Stimulated activated CD8-positive, alpha-beta memory T cell treated with anti-CD3 and anti-CD28 coated beads, Interleukin-12 subunit alpha, Interleukin-12 subunit beta, amount 100 ng/mL, for 4 hours (primary cell): ENCODE measurements around the gene SPATS1.
"Not testable (repeated sequence)": the region's sequence is repeated elsewhere in the genome, so short reads cannot be mapped to it uniquely, and the experiment has no call there.

ENCODE experiments used
- DNase-seq: peaks from one replicate; pipeline ENCODE4 v3.0.0-alpha.2; 2020; ENCODE audit warnings: low read depth

SPATS1 gene

DNA sequence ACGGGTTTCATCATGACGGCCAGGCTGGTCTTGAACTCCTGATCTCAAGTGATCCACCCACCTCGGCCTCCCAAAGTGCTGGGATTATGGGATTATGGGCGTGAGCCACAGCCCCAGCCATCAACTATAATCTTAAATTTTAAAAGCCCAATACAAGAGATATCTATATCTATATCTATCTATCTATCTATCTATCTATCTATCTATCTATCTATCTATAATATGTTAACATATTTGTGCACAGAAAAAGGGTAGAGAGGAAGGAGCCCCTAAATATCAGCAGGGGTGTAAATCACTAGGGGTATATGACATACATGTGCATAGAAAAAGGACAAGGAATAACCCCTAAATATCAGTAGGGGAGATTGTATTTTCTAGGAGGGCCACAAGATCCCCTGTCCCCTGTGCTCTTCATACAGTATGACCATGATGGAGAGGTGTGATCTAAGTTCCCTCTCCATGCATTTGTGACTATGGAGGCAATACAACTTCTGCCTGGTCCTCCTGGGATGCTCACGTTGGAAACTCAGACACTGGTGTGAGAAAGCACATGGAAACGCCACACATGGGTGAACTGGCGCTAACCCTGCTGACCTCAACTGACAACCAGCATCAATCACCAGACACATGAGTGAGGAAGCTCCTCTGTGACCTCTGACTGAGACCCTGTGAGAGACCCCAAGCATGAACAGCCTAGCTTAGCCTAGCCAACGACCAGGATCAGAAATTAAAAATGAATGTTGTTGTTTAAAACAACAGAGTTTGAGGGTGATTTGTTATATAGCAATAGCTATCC is 1.2 kb upstream of the SPATS1 start:
- DNase-seq: no peak

DNA sequence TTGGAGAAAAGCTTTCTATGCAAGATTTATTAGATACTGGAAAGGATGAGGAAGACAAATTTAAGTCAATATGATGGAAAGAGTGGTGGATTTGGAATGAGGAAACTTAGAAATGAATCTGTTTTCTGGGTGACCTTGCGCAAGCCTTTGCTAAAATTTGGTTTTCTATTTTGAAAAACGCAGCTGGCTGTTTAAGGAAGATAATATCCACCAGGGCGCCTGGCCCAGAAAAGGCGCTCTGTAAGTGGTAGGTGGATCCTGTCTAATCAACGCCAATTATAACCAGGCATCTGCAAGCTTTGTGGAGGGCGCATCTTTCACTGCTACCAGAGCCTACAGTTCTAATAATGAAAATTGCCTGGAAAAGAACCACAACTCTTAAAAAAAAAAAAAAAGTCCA is 398 bp upstream of the SPATS1 start:
- DNase-seq: no peak

DNA sequence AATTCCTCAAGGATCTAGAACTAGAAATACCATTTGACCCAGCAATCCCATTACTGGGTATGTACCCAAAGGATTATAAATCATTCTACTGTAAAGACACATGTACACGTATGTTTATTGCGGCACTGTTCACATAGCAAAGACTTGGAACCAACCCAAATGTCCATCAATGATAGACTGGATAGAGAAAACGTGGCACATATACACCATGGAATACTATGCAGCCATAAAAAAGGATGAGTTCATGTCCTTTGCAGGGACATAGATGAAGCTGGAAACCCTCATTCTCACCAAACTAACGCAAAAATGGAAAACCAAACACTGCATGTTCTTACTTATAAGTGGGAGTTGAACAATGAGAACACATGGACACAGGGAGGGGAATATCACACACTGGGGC is 4.4 kb downstream of the SPATS1 start:
- not testable (repeated sequence) for DNase-seq

DNA sequence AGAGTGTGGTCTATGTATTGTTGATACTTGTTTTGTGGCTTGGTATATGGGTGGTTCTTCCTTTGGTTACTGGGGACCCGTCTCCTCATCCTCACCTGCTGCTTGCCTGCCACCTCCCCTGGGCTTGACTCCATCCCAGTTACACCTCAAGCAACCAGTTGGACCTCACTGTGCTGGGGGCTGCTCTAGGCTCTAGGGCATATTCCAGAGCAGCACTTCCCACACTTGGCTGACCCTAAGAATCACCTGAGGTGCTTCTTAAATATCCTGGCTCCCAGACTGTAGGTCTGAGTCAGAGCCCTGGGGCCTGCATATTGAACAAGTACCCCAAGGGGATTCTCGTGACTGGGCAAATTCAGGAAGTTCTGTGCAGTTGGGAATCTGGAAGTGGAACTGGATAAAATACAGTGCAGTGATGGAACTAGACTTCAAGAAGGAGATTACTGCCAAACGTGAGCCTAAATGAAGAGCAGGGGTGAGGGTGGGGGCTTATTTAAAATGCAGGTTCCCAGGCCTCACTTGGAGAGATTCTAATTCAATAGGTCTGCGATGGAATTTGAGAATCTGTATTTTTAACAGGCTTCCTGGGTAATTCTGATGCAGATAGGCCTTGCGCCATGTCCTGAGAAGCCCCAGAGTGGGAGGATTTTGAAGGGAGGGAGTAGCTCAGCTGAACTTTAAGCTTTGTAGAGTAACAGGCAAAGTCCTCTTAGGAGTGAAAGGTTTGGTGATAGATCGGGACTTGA is 7.6 kb downstream of the SPATS1 start:
- no peak for DNase-seq

DNA sequence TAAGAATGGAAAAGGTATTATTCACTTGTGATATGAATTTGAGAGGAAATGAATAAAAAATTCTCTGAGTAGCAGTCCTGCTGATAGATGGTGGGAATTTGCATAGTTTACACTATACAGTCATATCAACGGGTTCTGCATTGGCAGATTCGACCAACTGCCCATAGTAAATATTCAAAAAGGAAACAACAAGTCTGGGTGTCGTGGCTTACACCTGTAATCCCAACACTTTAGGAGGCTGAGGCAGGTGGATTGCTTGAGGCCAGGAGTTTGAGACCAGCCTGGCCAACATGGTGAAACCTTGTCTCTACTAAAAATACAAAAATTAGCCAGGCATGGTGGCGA is 8.2 kb downstream of the SPATS1 start:
- DNase-seq: not testable (repeated sequence)

DNA sequence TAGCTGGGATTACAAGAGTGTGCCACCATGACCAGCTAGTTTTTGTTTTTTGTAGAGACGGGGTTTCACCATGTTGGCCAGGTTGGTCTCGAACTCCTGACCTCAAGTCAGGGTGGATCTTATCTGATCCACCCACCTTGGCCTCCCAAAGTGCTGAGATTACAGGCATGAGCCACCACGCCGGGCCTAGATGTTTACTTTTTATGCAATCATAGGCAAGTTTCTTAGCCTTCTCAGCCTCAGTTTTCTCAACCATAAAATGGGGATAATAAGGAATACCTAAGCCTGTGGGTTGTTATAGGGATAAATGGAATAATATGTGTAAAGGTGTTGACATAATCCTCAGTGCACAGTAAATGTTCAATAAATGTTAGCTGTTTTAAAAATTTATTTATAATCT is 9.8 kb downstream of the SPATS1 start:
- no peak for DNase-seq

DNA sequence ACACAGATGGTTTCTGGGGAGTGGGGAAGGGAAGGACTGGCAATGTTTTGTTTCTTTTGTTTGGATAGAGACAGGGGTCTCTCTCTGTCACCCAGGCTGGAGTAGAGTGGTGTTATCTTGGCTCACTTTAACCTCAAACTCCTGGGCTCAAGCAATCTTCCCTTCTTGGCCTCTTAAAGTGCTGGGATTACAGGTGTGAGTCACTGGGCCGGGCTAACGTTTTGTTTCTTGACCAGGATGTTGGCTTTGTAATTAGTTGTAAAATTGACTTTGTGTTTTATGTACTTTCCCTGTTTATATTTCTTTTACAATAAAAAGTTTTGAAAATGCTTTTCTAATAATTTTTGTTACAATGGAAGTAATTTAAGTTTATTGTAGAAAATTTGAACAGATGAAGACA is 10.9 kb downstream of the SPATS1 start:
- DNase-seq: no peak

DNA sequence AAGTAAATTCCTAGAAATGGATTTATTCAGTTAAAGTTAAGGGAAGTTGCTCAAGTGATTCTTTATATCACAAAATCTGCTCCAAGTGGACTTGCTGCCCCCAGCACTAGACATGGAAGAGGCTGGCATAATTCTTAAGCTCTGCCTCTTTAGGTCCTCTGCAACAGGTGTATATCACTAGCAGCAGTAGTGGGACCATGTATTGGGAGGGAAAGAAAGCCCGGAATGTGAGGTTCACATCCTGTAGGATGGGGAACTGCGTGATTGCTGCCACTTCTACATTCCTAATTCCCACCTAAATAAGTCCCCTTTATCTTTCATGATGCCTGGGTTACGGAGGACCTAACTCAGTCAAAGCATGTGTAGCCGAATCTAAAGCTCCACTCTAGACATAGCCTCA is 13.2 kb downstream of the SPATS1 start:
- no peak for DNase-seq

DNA sequence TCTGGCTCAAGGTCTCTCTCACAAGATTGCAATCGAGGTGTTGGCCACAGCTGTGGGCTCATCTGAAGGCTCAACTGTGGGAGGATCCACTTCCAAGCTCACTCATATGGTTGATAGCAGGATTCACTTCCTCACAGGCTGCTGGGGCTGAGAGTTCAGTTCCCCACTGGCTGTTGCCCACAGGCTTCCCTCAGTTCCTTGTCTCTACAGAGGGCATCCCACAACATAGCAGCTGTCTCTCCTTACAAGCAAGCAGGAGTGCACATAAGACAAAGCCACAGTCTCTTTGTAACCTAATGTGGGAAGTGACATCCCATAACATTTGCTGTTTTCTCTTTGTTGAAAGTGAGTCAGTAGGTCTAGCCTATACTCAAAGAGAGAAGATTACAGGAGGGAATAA is 14.0 kb downstream of the SPATS1 start:
- DNase-seq: no peak

DNA sequence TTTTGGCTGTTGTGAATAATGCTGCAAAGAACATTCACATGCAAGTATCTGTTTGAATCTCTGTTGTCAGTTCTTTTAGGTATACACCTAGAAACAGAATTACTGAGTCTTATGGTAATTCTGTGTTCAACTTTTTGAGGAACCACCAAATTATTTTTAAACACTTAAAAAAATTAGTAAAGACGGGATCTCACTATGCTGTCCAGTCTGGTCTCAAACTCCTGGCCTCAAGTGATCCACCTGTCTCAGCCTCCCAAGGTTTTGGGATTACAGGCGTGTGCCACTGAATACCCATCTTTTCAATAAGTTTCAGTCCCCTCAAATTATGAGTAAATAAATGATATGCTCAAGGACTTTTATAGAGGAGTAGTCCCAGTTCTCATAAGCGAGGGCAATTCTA is 17.5 kb downstream of the SPATS1 start:
- no peak for DNase-seq

DNA sequence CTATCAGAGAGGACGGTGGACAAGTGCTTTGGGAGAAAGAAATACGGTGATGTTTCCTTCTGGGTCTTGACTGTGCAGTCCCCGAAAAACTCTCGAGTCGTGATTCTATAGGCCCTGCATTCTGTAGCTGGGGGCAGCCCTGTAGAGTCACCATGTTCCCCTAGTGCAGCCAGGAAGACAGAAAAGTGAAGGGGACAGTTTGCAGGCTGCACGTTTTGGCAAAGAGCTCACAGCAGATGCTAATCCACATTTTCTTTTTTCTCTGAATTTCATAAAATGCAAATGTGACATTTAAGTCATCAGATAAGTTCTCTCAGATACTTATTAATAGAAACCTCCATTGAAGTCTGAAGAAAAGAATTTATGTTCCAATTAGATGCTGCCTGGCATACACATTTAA is 19.5 kb downstream of the SPATS1 start:
- DNase-seq: no peak

DNA sequence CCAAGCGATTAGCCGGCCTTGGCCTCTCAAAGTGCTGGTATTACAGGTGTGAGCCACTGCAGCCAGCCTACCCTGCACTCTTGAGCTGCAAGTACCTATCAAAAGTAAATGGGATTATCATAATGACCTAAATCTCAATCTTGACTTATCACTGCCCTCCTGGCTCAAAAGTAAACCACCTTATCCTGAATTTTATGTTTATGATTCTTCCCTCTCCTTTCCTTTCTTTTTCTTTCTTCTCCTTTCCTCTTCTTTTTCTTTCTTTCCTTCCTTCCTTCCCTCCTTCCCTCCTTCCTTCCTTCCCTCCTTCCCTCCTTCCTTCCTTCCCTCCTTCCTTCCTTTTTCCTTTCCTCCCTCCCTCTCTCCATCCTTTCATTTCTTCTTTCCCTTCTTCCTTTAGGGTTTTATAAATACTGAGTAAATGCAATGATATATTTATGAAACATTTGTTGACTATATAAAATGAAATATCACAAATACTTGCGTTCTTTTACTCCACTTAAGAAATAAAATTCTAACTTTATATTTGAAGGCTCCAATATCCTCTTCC is 21.0 kb downstream of the SPATS1 start:
- DNase-seq: no peak

DNA sequence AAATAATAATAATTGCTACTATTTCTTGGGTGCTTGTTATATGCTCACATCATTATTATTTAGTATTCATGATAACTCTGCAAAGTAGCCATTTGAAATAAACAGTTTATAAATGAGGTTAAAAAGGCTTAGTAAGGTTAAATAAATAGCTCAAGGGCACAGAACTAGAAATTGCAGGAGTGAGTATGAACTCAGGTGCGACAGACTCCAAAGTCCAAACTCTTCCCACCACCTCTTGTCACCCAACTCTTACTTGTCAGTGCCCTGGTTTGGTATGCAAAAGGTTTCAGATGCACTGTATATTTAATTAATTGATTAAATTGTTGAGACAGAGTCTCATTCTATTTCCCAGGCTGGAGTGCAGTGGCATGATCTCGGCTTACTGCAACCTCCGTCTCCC is 24.3 kb downstream of the SPATS1 start:
- DNase-seq: no peak

DNA sequence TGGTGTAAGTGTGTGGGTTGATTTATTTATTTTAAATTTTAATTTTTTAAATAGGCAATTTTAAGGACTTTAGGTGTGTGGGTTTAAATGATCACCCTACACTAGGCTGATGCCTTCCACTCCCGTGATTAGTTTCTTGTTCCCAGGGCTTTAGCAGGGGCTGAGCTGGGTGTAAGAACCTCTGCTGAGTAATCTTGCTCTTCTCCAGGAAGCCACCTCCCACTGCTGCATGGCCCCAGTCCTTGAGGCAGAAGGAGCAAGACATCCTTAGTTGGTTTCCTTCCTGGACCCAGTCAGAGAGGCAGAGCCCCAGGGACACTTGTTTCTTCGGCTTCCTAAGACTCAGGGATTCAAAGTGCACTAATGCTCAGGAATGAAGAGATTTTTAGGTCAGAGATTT is 25.2 kb downstream of the SPATS1 start:
- DNase-seq: no peak

DNA sequence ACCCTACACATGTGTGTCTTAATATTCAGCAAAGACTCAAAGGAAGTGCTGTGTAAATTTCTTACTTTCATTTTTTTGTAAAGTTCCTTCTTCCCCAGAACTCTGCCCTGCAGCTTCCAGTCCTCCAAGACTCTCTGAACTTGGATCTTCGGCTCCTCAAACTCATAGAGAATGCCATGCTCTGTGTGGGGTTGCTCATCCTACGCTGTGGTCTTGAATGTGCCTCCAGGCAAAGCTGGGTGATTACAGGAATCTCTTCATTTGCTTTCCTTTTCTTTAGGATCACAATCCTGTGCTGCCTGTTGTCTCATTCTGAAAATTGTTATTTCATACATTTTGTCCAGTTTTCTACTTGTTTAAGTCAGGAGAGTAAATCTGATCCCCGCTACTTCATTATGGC is 30.6 kb downstream of the SPATS1 start:
- DNase-seq: no peak

DNA sequence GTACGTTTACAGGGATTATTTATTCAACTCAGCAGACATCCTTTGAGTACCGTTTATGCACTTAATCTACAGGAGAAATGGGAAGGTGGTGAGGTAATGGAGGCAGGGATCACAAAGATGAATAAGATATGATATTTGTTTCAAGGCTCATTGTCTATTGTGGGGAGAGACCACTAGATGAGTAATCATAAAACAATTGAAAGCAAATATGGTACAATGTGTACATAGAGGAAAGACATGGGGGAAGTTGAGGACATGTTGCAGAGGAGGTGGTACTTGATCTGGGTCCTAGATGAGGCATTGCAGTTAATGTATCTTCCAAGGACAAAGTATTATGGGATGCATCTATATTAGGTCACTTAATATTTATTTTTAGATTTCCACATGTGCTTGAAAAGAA is 31.3 kb downstream of the SPATS1 start:
- DNase-seq: no peak

DNA sequence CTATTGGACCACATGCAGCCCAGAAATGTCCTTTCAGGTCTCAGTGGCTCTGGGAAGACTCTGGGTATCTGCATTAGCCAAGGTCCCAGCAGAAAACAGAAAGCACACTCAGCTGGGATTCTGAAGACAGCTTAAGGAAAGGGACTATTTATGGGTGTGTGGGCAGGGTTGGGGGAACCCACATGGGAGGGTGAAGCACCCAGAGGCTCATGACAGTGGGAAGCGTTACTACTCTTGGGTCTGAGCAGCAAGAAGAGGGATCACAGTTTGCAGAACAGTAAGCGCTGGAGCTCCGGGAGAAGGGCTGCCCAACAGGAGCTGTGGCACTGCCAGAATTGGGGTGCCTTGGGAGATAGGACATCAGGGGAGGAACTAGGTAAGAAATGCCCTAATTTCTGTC is 32.6 kb downstream of the SPATS1 start:
- no peak for DNase-seq

DNA sequence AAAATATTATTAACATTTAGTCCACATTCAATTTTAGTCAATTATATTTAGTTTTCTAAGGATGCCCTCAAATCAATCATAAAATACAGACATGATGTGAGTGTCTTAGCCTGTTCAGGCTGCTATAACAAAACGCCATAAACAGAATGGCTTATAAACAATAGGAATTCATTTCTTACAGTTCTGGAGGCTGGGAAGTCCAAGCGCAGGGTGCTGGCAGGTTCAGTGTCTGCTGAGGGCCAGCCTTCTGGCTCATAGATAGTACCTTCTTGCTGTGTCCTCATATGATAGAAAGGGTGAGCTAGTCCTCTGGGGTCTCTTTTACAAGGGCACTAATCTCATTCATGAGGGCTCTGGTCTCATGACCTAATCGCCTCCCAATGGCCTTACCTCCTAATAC is 35.0 kb downstream of the SPATS1 start:
- no peak for DNase-seq

DNA sequence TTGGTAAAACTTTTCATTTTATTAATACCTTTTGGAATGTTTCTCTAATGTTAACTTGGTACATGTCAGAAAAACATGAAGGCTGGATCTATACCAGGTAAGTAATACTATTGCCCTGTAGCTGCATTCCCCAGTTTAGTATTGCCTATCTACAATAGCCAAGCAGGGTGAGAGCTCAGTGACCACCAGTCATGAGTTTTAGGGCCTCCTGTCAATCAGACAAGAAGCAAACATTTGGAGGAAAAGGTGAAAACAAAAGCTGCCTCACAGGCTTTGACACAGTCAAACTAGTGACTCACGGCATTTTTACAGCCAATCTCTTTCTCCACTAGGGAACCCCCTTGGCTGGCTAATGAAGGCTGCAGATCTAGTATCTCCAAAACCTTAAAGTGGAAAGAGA is 35.5 kb downstream of the SPATS1 start:
- DNase-seq: no peak

DNA sequence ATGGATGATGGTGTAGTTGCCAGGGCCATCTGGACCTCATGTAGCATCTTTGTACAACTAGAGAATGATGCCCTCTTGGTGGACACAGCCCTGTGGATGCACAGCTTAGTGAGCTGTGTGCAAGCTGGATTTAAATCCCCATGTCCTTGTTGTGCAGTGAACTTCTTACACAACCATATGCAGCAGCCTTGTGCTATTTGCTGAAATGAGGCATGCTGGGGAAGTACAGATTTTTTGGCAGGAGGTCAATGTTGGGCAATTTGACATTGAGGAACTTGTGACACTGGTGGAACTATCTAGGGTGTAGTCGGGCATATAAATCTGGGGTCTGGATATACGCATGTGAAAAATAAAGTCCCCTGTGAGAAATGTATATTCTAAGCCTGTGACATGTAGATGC is 39.3 kb downstream of the SPATS1 start:
- no peak for DNase-seq

DNA sequence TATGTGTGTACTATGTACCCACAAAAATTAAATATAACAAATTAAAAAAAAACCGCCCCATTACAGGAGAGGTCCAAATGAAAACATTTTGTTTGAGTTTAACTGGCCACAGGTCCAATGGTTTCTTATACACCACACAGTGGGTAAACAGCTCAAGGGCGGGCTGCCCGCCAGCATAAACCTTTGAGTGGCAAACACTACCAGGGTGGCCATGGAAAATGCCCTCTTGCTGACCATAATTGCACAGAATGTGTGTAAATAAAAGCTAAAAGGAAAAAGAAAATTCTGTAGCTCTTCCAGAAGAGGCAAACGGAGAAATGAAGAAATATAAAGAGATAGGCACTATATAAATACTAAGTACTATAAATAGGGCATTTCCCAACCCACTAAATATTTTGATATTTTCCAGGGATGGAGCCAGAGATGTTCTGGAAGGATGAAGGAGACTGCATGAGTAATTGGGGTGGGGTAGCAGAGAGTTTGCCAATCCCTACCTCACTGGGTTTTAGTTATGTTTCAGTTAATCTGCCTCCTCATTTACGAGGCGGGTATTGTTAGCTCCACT is 44.0 kb downstream of the SPATS1 start:
- DNase-seq: no peak

DNA sequence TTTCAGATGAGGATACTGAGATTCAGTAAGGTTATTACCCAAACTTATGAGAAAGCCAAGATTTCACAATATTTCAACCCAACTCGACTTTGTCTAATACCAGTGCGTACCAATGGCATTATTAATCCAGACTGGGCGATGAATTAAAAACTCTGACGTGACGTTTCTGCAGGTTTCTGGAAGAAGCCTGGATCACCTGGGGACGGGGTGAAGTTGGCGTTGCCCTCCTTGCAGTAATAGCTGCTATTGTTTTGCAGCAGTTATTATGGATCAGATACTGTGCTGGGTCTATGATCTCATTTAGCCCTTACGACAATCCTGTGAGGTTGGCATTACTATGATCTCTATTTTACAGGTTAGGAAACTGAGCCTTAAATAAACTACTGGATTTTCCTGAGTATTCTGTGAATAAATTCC is 44.5 kb downstream of the SPATS1 start:
- DNase-seq: no peak
